ENCODE results near the gene ARHGEF19. TPM values are rescaled to one million over a fixed set of nuclear protein-coding genes. Genes with fewer than 3 reads are reported as not detected.

Gene ARHGEF19
- total and polyA plus RNA-seq, 2 of the 13 experiments (the other 11 are each of a cell fraction or from before 2014, with no cell fraction given): 1.7 to 1.8 TPM

GRCh38 chr1:16235347-16235746 lies 22.9 kb upstream of the ARHGEF19 start:
- CTCF ChIA-PET (ENCODE audit: low intra/inter-chr PET ratio, low total read pairs): no interaction called here
- Histone ChIP-seq H3K4me3 (replicated peaks in 1 of 3; ENCODE audit: insufficient read depth in 1 of 3, low read depth in 2 of 3, low read length in 3 of 3) (no peak overlapping the region), H4K20me1 (ENCODE audit: insufficient read depth, low read length) (no peaks in the 10 kb centered on the region), H3K79me2 (ENCODE audit: insufficient read depth, low read length) (no peaks in the 10 kb centered on the region), H3K9me3 (ENCODE audit: low read length) (no peaks in the 10 kb centered on the region), H3K36me3 (replicated peaks in 1 of 2; ENCODE audit: control insufficient read depth in 1 of 2, insufficient read depth in 2 of 2, low read length in 2 of 2) (no peaks in the 10 kb centered on the region), H3K4me2 (ENCODE audit: low read depth, low read length) (no peak overlapping the region), H3K27ac (ENCODE audit: extremely low read length, insufficient read depth, low read length) (no peak overlapping the region), H2AFZ (ENCODE audit: low read length) (no peak overlapping the region), H3K27me3 (ENCODE audit: control insufficient read depth in 1 of 2, insufficient read depth in 2 of 2, low read length in 2 of 2) (peaks cover 0 to 1% of the 10 kb centered on the region in 2 experiments; a peak in 1 of 5 replicates), H3K9ac (ENCODE audit: insufficient read depth, low read depth, low read length) (no peak overlapping the region), H3K4me1 (ENCODE audit: insufficient read depth, low read length) (peaks cover 39% of the 10 kb centered on the region)
- DNase-seq (ENCODE audit: low spot score) (no peak), FAIRE-seq (no peak), ATAC-seq (no peak)
- in situ Hi-C loops (cut with HindIII; ENCODE audit: extremely low pct_ligation_motif_present, low pct_unique_long_range_greater_than_20kb) (no loop called here), intact Hi-C loops (cut with micrococcal nuclease; ENCODE audit: unreplicated experiment) (no loop called here)
- POLR2A ChIA-PET: no interaction called here
- no peak for TF ChIP-seq NFYB (CRISPR knock-in tag; IDR thresholded peaks at IDR 0.05)
- TF ChIP-seq AGO1 (IDR thresholded peaks at IDR 0.05; ENCODE audit: low read depth, low read length, poor library complexity, severe bottlenecking): no peak
- TF ChIP-seq ZNF605 (CRISPR knock-in tag; IDR thresholded peaks at IDR 0.05): no peak
- TF ChIP-seq ATF1 (CRISPR knock-in tag; IDR thresholded peaks at IDR 0.05): no peak
- TF ChIP-seq ZNF878 (CRISPR knock-in tag; IDR thresholded peaks at IDR 0.05): no peak
- TF ChIP-seq MEF2D (CRISPR knock-in tag; IDR thresholded peaks at IDR 0.05): no peak
- no peak for TF ChIP-seq SNAPC2 (CRISPR knock-in tag; IDR thresholded peaks at IDR 0.05)
- TF ChIP-seq, protein P1, sequence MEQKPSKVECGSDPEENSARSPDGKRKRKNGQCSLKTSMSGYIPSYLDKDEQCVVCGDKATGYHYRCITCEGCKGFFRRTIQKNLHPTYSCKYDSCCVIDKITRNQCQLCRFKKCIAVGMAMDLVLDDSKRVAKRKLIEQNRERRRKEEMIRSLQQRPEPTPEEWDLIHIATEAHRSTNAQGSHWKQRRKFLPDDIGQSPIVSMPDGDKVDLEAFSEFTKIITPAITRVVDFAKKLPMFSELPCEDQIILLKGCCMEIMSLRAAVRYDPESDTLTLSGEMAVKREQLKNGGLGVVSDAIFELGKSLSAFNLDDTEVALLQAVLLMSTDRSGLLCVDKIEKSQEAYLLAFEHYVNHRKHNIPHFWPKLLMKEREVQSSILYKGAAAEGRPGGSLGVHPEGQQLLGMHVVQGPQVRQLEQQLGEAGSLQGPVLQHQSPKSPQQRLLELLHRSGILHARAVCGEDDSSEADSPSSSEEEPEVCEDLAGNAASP (CRISPR knock-in tag; IDR thresholded peaks at IDR 0.05; ENCODE audit: borderline replicate concordance): no peak
- no peak for TF ChIP-seq GABPB1 (CRISPR knock-in tag; IDR thresholded peaks at IDR 0.05)
- no peak for TF ChIP-seq ZNF501 (CRISPR knock-in tag; IDR thresholded peaks at IDR 0.05)
- TF ChIP-seq MIXL1 (CRISPR knock-in tag; IDR thresholded peaks at IDR 0.05): no peak
- 81% methylated on average over 2 of the region's 2 CpGs for WGBS (ENCODE audit: low lambda C conversion rate)
- BruUV-seq (replicated peaks): no TSS peak

All from HepG2 (cell line).